Muscle layer of duodenum (tissue), 2 donors: ENCODE measurements around the gene EXOC1.

Experiments used
- H3K27ac ChIP-seq: one replicate; pipeline ENCODE4 v1.7.0; 2013; ENCODE audit warnings: mild to moderate bottlenecking, low read length
- H3K27me3 ChIP-seq: one replicate; pipeline ENCODE4 v1.7.0; 2013; ENCODE audit warnings: low read depth, mild to moderate bottlenecking, control low read depth, low read length
- H3K36me3 ChIP-seq, 2 donors: one replicate each; pipeline ENCODE4 v1.7.0; 2013; ENCODE audit warnings: low read length in 2 of 2, control low read depth in 1 of 2, mild to moderate bottlenecking in 1 of 2; ENCODE audit not compliant: insufficient read depth in 2 of 2, control insufficient read depth in 1 of 2
- H3K4me1 ChIP-seq, 2 donors: one replicate each; pipeline ENCODE4 v1.7.0; 2013; ENCODE audit warnings: low read length in 2 of 2, mild to moderate bottlenecking in 2 of 2, control low read depth in 1 of 2, moderate library complexity in 1 of 2; ENCODE audit not compliant: insufficient read depth in 2 of 2, control insufficient read depth in 1 of 2
- H3K4me3 ChIP-seq, 2 donors: one replicate each; pipeline ENCODE4 v1.7.0; 2013; ENCODE audit warnings: low read length in 2 of 2, low read depth in 1 of 2, mild to moderate bottlenecking in 1 of 2
- H3K9me3 ChIP-seq, 2 donors: one replicate each; pipeline ENCODE4 v1.7.0; 2013; ENCODE audit warnings: low read length in 2 of 2, control low read depth in 1 of 2, mild to moderate bottlenecking in 1 of 2; ENCODE audit not compliant: control insufficient read depth in 1 of 2
- donor health status: healthy.

EXOC1 gene

DNA sequence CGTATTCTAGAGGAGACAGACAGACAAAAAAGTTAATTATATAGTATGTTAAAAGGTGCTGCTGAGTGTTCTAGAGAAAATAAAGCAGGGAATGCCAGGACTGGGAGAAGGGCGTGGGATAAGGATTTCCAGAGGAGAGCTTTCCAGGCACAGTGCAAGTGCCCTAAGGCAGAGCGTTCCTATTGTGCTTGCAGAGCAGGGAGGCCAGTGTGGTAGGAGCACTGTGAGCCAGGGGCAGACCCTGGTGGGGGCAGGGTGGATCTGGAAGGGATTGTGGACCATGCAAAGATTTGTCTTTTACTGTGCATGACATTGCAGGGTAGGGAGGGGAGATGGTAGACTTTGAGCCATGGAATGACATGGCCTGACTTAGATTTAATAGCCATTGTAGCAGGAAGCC, 25.8 kb downstream of the EXOC1 start:
- Histone ChIP-seq H3K27ac (no peak overlapping the region), H3K27me3 (no peaks in the 10 kb centered on the region), H3K36me3 (peaks cover 26 to 49% of the 10 kb centered on the region in 2 donors), H3K9me3 (no peaks in the 10 kb centered on the region), H3K4me1 (peaks cover 0 to 7% of the 10 kb centered on the region in 2 donors), H3K4me3 (no peak overlapping the region)

GRCh38 chr4:55880652-55881280, 27.3 kb downstream of the EXOC1 start:
- Histone ChIP-seq H3K36me3 (peaks cover 26 to 45% of the 10 kb centered on the region in 2 donors), H3K9me3 (no peaks in the 10 kb centered on the region), H3K4me1 (peaks cover 0 to 7% of the 10 kb centered on the region in 2 donors), H3K4me3 (no peak overlapping the region), H3K27me3 (no peaks in the 10 kb centered on the region), H3K27ac (no peak overlapping the region)

GRCh38 chr4:55884093-55884850, 30.8 kb downstream of the EXOC1 start:
- Histone ChIP-seq H3K27ac (no peak overlapping the region), H3K4me1 (no peaks in the 10 kb centered on the region), H3K9me3 (no peaks in the 10 kb centered on the region), H3K27me3 (no peaks in the 10 kb centered on the region), H3K4me3 (no peak overlapping the region), H3K36me3 (peaks cover 9 to 29% of the 10 kb centered on the region in 2 donors)

DNA sequence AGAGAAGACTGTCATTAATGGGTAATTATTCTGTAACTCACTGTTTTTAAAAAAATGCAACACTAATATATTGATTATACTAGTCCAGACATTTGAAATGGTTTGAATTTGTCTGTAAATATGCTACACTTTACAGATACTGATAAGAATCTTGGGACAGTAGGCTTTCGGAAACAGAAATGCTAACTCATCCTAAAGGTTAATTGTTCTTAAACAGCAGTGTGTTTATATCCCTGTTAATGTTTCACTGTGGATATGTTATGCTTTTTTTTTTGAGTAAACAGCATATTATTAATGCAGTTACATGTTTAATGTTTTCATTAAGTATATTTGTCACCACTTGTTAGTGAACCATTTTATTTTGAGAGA, 31.4 kb downstream of the EXOC1 start:
- no peaks in the 10 kb centered on the region for H3K9me3 ChIP-seq
- H3K4me3 ChIP-seq = no peak overlapping the region
- H3K4me1 ChIP-seq = no peaks in the 10 kb centered on the region
- peaks cover 9 to 29% of the 10 kb centered on the region in 2 donors for H3K36me3 ChIP-seq
- no peaks in the 10 kb centered on the region for H3K27me3 ChIP-seq
- H3K27ac ChIP-seq = no peak overlapping the region

GRCh38 chr4:55887594-55887993, 34.1 kb downstream of the EXOC1 start:
- Histone ChIP-seq H3K4me3 (no peak overlapping the region), H3K36me3 (peaks cover 9 to 14% of the 10 kb centered on the region in 2 donors), H3K4me1 (no peaks in the 10 kb centered on the region), H3K27me3 (no peaks in the 10 kb centered on the region), H3K27ac (no peak overlapping the region), H3K9me3 (no peaks in the 10 kb centered on the region)

- Histone ChIP-seq H3K27ac (no peak overlapping the region), H3K4me1 (no peaks in the 10 kb centered on the region), H3K9me3 (no peaks in the 10 kb centered on the region), H3K36me3 (peaks cover 31 to 33% of the 10 kb centered on the region in 2 donors), H3K27me3 (no peaks in the 10 kb centered on the region), H3K4me3 (no peak overlapping the region)
Observed at GRCh38 chr4:55892156-55892555, 38.7 kb downstream of the EXOC1 start.

DNA sequence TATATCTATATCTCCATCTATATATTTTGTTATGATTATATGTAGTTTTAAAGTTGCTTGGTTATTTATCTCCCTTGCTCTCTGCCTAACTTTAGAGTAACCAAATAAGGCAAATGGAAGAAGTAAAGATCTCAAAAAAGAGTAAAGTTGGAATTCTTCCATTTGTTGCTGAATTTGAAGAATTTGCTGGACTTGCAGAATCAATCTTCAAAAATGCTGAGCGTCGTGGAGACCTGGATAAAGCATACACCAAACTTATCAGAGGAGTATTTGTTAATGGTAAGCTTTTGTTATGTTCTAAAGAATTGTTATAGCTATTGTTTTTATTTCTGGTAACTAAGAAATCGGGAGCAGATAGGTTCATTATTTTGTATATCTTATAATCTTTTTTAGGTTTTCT, 43.2 kb downstream of the EXOC1 start:
- H3K27ac ChIP-seq = no peak overlapping the region
- H3K36me3 ChIP-seq = peaks cover 28 to 33% of the 10 kb centered on the region in 2 donors
- no peaks in the 10 kb centered on the region for H3K27me3 ChIP-seq
- H3K4me1 ChIP-seq = no peaks in the 10 kb centered on the region
- no peaks in the 10 kb centered on the region for H3K9me3 ChIP-seq
- H3K4me3 ChIP-seq = no peak overlapping the region

DNA sequence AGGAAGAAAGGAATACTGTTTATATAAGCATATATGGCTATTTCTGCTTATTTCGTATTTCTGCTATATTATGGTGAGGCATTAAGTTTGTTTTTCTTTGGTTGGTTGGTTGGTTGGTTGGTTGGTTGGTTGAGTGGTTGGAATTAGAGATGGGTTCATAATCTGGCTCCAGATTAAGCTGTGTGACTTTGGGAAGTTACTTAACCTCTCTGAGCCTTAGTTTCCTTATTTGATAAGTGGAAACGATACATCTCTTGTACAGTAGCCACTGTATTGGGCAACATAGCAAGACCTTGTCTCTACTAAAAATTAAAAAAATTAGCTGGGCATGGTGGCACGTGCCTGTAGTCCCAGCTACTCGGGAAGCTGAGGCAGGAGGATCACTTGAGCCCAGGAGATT, 49.2 kb downstream of the EXOC1 start:
- H3K36me3 ChIP-seq = peaks cover 21 to 24% of the 10 kb centered on the region in 2 donors
- H3K27me3 ChIP-seq = no peaks in the 10 kb centered on the region
- H3K4me1 ChIP-seq = no peaks in the 10 kb centered on the region

GRCh38 chr4:55903577-55903976, 50.1 kb downstream of the EXOC1 start:
- Histone ChIP-seq H3K4me1 (no peaks in the 10 kb centered on the region), H3K36me3 (peaks cover 18 to 24% of the 10 kb centered on the region in 2 donors)

More for the DNA sequence above, 49.2 kb downstream of the EXOC1 start:
- H3K9me3 ChIP-seq = no peaks in the 10 kb centered on the region
- no peak overlapping the region for H3K27ac ChIP-seq
- H3K4me3 ChIP-seq = no peak overlapping the region

DNA sequence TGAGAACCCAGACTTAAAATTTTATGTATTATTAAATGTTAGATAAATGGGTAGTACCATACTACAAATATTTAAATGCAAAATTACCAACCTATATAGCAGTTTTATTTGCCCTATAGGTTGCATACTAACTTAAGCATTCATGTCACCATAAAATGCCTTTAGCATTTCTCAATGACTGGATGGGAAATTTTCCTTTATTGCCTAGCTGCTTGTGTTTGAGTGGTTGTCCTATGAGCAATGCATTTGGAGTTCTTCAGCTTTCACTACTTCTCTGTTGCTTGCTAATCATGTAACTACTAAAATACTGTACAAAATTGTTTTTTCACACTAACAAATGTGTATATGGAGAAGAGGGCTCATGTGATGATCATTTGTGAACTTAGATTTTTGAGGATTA, 51.1 kb downstream of the EXOC1 start:
- Histone ChIP-seq H3K4me1 (no peaks in the 10 kb centered on the region), H3K27ac (no peak overlapping the region), H3K9me3 (no peaks in the 10 kb centered on the region), H3K27me3 (no peaks in the 10 kb centered on the region), H3K36me3 (peaks cover 18 to 24% of the 10 kb centered on the region in 2 donors), H3K4me3 (no peak overlapping the region)

More at GRCh38 chr4:55903577-55903976, 50.1 kb downstream of the EXOC1 start:
- no peak overlapping the region for H3K27ac ChIP-seq
- H3K27me3 ChIP-seq = no peaks in the 10 kb centered on the region
- H3K4me3 ChIP-seq = no peak overlapping the region
- no peaks in the 10 kb centered on the region for H3K9me3 ChIP-seq

DNA sequence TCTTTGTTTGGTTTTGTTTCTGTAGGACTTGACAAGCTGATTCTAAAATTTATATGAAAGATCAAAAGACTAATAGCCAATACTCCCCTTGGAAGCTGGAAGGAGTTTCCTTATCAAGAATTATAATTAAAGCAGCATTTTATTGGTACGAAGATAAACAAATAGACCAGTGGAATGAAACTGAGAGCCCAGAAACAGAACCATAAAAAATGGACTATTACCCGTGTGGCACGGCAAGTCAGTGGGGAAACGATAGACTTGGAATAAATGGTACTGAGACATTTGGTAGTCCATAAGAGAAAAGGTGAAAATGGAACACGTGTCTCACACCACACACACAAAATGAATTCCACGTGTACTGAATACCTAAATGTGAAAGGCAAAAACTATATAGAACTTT, 52.9 kb downstream of the EXOC1 start:
- no peak overlapping the region for H3K27ac ChIP-seq

More for the DNA sequence above, 52.9 kb downstream of the EXOC1 start:
- Histone ChIP-seq H3K4me3 (no peak overlapping the region), H3K9me3 (no peaks in the 10 kb centered on the region), H3K4me1 (no peaks in the 10 kb centered on the region), H3K36me3 (peaks cover 18 to 24% of the 10 kb centered on the region in 2 donors), H3K27me3 (no peaks in the 10 kb centered on the region)
